GM21367 (cell line): ENCODE results near the gene MNX1.

Source experiments
- ATAC-seq: cut with Tn5 transposase; IDR thresholded peaks from one replicate; pipeline ENCODE4 v1.9.1; 2021; ENCODE audit not compliant: unreplicated experiment

The MNX1 gene

DNA sequence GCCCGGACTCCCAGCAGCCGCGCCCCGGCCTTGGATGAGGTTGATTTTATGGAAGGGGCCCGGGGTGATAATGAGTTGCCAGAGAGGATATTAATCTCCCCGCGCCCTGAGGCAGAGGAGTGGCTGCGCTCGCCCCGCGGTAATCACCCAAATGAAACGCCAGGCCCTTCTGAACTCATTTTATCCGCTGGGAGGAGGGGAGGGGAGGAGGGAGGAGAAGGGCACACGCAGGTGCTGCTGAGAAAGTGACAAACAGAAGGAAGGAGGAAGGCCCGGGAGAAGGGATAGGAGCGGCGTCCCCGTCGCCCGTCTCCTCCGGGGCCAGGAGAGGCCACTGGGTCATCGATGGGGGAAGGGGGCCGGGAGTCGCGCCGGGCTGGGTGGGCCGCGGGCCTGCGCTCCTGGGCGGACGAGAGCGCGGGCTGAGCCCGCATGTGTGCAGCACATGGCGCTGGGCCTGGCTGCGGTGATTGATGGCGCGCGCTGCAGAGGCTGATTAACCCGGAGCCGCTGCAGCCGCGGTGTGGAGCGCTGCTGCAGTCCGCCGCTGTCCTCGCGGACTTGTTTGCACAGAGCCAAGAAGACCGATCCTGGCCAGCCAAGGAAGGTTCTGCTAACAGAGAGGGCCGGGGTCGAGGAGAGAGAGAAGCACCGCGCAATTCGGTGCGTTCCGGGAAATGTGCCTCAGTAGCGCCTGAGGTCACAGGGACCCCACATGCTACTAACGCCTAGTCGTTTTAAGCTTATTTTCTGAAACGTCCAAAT lies 6.5 kb downstream of the MNX1 start:
- no peak for ATAC-seq

DNA sequence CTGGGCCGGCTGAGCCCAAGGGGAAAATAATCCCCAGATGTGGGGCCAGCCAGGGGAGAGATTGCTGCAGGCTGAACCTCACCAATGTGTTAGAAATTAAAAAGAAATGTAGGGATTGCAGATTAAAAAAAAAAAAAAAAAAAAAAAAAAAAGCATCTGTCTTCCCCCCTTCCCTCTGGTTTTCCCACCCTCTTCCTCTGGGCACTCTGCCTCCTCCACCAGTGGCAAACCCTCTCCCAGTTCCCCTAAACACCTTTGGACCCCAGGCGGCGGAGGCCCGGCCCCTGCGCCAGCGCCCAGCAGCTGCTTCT lies 7.1 kb downstream of the MNX1 start:
- no peak for ATAC-seq

DNA sequence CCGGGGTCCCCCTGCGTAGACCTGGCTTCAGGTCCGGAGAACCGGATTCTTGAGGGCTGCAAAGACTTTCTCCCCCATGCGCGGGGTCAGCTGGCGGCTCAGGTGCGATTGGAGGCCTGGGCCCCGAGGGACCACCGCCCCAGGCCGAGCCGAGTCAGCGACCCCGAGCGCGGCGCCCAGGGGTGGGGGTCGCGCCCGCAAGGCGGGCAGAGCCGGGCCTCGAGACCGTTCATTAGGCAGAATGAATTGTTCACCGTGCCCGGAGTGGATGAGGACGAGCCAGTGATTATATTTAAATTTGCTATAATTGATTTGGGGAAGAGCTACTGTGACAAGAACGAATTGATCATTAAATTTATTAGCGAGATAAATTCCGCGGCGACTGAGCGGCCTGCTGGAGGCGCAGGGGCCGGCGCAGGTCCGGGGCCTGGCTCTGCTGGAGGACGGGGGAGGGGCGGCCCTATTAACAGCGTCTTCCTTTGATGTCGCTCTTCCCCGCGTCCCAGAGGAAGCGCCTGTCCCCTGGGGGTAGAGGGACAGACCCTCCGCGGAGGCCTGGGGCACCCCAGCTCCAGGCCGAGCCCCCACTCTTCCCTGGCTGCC lies 7.5 kb downstream of the MNX1 start:
- ATAC-seq: no peak

DNA sequence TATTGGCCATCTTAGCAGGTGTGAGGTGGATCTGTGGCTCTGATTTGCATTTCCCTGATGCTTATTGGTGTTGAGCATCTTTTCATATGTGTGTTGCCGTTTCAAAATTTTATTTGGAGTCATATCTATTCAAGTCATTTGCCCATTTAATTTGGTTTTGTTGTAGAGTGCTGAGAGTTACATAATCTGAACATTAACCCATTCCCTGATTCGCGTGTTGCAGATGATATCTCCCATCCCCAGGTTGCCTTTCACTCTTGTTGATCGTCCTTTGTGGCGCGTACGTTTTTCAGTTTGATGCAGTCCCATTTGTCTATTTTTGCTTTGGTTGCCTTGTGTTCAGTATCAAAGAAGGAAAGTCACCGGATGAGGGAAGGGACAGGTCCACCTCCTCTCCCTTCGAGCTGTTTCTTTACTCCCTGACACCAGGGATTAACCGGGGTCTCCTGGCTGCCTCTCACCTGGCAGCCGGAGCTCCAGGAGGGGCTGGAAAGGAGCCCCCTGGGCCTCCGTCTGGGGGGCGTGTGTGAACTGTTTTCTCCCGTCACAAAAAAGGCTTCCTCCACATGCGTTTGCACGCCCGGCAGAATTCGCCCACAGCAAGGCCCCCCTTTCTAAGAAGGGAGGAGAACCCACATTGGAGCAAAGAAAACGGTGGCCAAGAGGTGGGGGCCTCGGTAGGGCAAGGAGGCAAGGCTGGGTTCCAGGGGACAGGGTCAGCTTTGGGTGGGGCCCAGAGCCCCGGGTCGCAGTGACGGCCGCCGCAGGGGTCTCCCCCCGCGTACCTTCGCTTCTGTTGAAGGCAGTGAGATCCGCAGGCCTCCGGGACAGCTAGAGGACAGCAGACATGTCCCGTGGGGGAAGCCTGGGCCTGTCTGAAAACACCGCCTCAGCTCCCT lies 8.3 kb downstream of the MNX1 start:
- no peak for ATAC-seq

DNA sequence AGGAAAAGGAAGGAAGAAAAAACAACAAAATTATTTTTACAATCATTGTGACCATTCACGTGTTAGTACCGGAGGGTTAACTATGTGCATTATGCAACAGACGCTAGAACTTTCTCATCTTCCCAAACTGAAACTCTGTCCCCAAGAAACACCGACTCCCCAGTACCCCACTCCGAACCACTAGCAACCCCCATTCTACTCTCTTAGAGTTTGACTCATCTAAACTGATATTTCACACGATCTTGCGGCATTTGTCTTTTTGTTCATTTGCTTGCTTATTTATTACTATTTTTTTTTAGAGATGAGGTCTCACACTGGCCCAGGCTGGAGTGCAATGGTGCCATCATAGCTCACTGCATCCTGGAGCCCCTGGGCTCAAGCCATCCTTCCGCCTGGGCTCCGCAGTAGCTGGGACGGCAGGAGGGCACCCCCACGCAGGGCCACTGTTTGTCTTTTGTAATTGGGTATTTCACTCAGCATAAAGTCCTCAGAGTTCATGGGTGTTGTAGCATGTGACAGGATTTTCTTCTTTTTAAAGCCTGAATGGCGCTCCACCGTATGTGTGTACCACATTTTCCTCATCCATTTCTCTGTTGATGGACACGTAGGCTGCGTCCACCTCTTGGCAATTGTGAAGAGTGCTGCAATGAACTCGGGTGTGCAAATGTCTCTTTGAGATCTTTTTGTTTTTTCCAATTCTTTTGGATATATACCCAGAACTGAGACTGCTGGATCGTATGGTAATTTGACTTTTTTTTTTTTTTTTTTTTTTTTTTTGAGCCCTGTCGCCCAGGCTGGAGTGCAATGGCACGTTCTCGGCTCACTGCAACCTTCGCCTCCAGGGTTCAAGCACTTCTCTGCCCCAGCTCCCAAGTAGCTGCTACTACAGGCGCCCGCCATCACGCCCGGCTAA lies 9.5 kb downstream of the MNX1 start:
- no peak for ATAC-seq

DNA sequence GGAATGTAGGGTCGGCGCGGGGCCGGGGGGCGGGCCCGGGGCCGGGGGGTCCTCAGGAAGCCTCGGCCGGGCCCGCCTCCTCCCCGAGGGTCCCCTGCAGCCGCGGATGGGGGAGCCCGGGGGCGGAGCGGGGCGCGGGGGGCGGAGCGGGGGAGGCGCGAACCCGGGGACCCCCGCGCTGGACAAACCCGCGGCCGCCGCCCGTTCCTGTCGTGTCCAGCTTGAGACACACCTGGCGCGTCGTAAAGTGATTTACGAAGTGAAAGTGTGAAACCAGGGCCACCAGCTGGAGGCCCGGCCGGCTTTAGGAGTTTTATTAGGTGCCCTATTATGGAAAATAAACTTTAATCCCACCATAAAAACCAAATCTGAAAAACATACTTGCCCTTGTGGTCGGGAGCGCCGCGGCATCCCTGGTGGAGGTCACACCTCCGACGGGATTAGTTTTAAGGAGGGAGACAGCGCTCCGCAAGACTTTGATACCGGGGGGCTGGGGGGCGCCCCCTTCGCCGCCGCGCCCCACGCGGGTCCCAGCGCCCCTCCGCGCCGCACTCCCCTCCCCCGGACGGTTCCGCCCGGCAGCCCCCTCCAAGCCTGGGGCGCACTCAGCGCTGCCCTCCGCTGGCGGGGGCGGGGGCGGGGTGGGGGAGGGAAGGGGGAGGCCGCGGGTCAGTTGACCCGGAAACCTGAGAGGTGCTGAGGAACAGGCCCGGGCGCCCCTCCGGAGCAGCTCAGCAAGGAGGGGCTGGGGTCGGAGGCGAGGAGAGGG lies 10.3 kb downstream of the MNX1 start:
- no peak for ATAC-seq

DNA sequence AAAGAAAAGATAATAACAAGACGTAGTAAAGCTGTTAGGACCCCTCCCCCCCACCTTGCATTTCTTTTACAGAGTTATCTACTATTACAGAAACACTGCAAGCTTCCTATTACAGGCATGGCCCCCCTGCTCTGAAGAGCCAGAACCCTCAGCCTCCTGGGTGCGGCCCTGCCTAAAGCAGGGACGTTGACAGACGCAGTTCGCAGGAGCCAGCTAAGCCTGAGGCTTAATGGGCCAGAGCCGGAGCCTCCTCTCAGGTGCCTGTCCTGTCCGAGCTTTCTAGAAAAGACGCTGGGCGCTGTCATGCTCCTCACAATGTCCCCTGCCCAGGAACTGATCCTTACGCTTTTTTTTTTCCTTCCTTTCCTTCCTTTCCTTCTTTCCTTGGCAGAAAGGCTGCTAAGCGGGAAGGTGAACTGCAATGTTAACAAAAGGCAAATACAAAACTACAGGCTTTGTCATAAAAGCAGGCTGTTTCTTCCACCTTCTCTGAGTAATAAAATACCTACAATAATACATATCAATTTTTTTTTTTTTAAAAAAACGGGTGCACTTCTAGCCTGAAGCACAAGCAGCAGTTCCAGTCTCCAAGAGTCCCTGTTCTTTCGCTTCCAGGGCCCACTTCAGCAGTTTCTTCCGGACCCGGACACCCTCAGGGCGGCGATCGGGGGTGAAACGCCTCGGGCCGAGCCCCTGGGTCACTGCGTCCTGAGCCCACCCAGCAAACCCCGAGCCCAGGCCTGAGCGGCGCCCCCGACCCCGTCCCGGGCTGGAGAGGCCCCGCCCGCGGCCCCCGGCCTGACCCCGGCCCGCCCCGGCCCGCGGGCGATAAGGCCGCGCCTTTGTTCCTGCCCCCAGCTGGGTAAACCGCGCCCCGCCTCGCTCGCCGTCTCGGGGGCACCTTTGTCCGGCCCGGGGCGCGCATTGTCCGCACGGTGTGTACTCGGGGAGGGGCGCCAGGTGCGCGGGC lies 11.2 kb downstream of the MNX1 start:
- no peak for ATAC-seq

DNA sequence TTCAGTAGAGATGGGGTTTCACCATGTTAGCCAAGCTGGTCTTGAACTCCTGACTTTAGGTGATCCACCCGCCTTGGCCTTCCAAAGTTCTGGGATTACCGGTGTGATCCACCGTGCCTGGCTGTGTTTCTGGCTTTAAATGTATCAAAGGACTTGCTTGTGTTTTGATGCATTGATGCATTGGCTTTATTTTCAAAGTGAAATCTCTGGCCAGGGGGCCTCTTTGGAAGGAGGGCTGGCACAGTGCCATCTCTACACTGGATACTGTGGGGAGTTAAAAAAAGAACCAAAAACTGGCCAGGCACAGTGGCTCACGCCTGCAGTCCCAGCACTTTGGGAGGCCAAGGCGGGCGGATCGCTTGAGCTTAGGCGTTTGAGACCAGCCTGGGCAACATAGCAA lies 16.0 kb downstream of the MNX1 start:
- no peak for ATAC-seq

DNA sequence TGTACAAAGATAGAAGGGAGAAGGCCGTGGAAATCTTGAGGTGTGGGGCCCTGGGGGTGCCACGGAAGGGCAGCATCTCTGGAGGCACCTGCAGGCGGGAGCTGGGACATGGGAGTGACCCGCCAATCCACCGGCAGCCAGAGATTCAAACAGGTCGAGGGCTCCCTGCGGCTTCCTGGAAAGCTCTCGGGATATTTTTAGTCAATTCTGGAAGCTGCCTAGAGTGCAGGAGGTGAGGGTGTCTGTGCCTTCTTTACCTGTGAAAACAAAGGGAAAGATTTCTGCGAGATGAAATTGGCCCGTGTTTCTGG lies 16.6 kb downstream of the MNX1 start:
- no peak for ATAC-seq

DNA sequence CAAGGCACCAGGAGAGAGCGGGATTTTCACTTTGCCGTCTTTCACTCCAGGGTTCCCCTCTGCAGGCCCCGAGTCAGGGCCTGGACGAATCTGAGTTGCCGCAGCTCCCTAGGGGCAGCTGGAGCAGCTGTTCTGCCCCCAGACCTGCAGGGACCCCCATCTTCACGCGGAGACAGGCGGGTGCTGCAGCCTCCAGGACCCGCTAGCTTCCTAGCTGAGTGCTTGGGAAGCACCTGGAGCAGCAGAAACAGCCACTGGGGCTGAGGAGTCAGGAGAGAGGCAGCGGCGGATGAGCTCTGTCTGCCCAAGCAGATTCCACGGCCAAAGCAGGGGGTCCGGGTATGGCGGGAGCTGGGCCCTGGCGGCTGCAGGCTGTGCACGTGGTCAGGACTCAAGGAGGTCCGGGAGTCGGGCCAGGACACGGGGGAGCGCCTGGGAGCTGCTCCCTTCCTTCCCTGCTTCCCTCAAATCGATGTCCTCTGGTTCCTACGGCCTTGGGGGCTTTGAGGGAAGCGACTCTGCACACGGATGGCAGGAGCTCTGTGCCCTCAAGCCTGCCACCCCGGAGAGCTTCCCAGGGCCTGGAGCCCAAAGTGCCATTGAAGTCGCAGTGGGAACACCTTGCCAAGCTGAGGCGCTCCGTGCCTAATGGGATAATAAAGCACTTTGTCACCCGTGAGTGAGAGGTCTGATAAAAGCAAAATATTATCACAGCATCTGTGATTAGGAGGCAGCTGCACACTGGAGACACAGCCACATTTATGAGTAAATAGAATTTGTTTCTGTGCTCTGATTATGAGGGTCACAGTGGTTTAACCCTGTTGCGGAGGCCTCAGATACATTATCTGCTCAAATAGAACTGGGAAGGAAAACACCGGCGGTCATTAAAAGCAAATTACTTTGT lies 17.2 kb downstream of the MNX1 start:
- no peak for ATAC-seq

DNA sequence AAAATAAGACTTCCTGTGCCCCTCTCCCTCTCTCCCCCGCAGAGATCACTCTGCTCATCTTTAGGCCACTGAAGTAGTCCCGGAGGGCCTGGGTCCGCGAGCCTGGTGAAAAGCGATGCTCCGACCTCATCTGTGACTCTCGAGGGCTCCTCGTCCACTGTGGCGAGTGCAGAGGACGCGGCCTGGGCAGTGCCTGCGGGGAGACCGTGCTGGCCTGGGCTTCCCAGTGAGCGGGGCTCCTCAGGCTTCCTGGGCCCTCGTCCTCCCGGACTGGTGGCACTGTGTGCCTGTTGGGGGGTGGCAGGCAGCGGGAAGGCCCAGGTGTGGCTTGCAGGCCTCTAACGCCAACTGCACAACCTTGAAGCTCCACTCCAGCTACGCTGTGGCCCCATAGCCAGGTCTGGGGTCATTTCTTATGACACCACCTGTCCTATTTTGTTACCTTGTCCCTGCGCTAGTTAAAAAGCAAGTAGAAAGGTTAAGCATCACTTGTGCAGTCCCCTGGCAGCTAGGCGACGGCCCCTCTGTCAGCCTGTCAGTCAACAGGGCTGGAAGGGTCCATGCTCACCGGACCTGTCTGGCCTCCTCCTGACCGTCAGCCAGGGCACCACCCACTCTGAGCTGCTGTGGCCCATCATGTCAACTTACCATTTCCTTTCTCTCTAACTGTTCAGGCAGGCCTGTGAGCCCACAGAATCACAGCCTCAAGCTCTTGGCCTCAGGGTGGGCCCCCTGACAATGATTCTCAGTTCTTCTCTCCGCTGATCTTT lies 20.5 kb downstream of the MNX1 start:
- no peak for ATAC-seq

DNA sequence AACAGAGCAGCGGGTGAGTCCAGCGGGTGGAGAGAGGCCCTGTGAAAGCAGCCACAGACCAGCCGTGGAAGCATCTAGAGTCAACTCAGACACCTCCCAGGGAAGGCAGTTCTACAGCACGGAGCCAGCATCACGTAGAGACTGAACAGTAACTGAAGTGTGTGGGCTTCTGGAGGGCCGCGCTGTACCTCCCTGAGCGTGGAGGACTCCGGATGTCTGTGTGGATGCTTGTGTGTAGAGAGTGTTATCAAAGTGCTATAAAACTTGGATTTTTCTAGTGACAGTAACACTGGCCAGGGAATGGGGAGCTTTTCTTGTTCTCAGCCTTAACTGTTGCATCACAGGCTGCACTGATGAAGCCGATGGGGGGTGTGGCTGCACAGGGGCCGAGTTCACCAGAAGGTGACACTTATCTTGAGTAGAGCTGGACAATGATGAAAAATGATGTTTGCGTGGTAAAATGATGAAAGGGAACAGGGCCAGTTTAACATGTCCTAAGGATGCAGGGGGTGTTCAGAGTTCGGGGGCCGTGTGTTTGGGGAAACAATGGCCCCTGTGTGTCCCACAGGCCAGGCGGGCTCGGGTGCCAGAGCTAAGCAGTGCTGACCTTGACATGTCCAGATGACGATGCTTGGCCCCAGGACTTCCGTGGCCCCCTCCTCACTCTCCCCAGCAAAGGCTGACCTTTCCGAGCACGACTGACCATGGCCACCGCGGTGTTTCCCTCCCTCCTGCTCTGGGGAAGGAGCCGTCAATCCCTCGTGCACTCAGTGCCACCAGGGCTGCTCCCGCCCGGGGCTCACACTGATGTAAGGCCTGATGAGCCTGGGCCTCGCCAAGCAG lies 21.9 kb downstream of the MNX1 start:
- no peak for ATAC-seq

DNA sequence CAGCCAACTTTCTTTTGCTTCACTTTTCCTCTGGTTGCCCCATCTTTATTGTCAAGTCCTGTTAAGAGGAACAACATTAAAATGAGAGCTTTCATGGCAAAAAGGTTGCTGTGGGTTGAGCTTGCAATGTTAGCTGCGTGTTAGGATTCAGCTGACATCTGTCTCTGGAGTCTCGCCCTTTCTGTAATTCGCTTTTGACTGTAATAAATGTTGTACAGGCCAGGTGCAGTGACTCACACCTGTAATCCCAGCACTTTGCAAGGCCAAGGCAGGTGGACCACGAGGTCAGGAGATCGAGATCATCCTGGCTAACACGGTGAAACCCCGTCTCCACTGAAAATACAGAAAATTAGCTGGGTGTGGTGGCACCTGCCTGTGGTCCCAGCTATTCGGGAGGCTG lies 24.1 kb downstream of the MNX1 start:
- no peak for ATAC-seq

DNA sequence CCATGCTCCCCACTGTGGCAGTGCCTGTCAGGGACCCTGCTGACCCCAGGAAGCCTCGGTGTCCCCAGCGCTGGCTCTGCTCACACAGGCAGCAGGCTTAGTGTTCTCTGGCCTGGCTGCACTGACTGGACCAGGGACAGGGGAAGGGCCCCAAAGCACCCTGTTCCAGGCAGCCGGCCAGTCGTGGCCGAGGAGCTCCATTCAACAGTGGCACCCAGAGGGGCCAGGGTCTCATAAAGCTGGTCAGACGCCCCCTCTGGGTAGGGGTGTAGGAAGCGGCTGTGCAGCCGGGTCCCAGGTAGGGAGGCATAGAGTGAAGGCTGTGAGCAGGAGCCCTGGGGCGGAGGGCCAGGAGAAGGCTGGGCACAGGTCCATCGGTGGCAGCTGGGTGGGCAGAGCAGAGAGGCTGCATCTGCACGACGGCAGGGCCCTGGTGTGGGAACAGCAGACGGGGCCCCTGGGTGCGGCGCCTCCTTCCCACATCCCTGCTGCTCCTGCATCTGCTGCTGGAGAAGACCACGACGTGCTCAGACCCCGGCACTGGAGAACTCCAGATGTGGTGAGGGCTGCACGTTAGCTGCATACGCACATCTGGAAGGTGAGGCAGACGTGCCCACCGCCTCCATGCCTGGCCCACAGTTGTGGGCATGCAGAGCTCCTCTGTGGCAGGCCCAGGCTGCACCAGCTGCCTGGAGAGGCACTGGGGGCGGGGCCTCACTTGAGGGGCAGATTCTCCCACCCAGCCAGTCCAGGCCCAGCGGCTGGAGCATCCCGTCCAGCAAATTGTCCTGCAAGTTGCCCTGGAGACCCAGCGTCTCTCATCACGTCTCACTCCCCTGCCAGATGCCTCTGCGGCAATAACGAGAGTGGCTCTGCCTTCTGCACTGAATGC lies 25.1 kb downstream of the MNX1 start:
- no peak for ATAC-seq

DNA sequence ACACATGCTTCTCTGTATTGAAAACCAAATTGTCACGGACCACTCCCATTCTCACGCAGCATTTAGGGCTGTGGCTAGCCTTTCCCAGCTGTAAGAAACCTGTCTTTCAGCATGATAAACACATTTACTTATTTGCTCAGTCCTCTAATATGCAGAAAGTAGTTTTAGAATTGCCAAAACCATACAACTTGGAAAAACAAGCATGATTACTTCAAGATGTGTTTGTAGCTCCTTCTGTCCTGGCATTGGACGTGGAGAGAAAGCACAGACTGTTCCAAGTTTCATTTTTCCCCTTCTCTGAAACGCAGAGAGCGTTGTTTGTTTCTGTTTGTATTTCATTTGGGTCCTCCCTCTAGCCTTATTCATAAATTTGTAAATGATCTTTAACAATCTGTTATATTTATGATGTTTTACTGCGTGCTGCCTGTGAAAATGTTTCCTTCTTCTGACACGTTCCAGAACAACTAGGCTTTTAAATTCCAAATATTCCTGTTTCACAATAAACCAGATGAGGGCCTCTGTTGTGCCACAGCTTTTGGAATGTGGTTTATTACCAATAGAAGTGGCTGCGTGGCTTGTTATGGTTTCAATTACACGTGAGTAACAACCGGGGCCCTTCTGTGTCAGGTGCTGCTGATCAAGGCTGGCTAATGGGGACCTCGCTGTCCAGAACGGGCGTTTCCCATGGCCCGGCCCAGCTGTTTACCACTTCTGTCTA lies 26.1 kb downstream of the MNX1 start:
- no peak for ATAC-seq
